Endothelial cell of umbilical vein (primary cell): ENCODE results near the gene NMU. TPM values are rescaled to one million over a fixed set of nuclear protein-coding genes. Genes with fewer than 3 reads are reported as not detected.
"Not testable (repeated sequence)": the region's sequence is repeated elsewhere in the genome, so short reads cannot be mapped to it uniquely, and the experiment has no call there.

Experiments
- BruUV-seq: library from RNA; stranded (reverse); fragments of 400-500 nt; replicated peaks from 2 replicates; lab custom pipeline; 2021; lab: Mats Ljungman, UMichigan
- CTCF ChIA-PET: fragments of 300-600, 350-600 bp; sonication (Branson Sonifier 250); formaldehyde crosslinking; loops from one replicate; lab custom pipeline; 2021; ENCODE audit warnings: antibody characterized with exemption, inconsistent platforms; lab: Charles Lee
- POLR2A ChIA-PET: fragments of 300-600, 350-600 bp; sonication (Branson Sonifier 250); formaldehyde crosslinking; loops from one replicate; lab custom pipeline; 2021; ENCODE audit warnings: antibody characterized with exemption, inconsistent platforms; lab: Charles Lee
- DNase-seq: peaks from one replicate; pipeline ENCODE4 v3.0.0-alpha.2; 2011; ENCODE audit warnings: low read depth, low spot score
- FAIRE-seq: peaks from 2 replicates; lab custom pipeline; 2011; peaks lifted over from hg19 to GRCh38; lab: Jason Lieb, UNC
- H2AFZ ChIP-seq: 2 replicates; pipeline ENCODE4 v1.6.0; 2012; ENCODE audit warnings: low read depth, low read length, control low read depth, inconsistent platforms
- H3K27ac ChIP-seq: 2 replicates; pipeline ENCODE4 v1.5.1; 2011; ENCODE audit warnings: low read depth, mild to moderate bottlenecking, control low read depth, low read length, moderate library complexity; ENCODE audit not compliant: insufficient read depth
- H3K27me3 ChIP-seq, 2 experiments: 2 replicates each; pipeline versions ENCODE4 v1.6.0 to v1.6.1; 2011; ENCODE audit warnings: low read length in 2 of 2, mixed read lengths in 1 of 2; ENCODE audit not compliant: control insufficient read depth in 2 of 2, insufficient read depth in 2 of 2
- H3K36me3 ChIP-seq, 2 experiments: 2 replicates in 1 of 2; 3 replicates in 1 of 2; pipeline ENCODE4 v1.5.1; 2011; ENCODE audit warnings: low read length in 2 of 2, mild to moderate bottlenecking in 1 of 2, moderate library complexity in 1 of 2; ENCODE audit not compliant: control insufficient read depth in 2 of 2, insufficient read depth in 2 of 2; ENCODE audit errors: extremely low read depth in 1 of 2
- H3K4me1 ChIP-seq: 3 replicates; pipeline ENCODE4 v1.5.1; 2011; ENCODE audit warnings: mild to moderate bottlenecking, low read length; ENCODE audit not compliant: control insufficient read depth, insufficient read depth; ENCODE audit errors: extremely low read depth
- H3K4me2 ChIP-seq: 2 replicates; pipeline ENCODE4 v1.6.1; 2011; ENCODE audit warnings: low read length, control low read depth, mixed read lengths; ENCODE audit not compliant: insufficient read depth
- H3K4me3 ChIP-seq, 3 experiments: fragments of 200-600 bp in 1 of 3; sonication (generic), shearing (Covaris generic) in 1 of 3; replicated peaks in 1 of 3; 2 replicates each; pipeline ENCODE4 v1.5.1; 2011 to 2016; ENCODE audit warnings: control low read depth in 3 of 3, low read length in 3 of 3, mild to moderate bottlenecking in 2 of 3, inconsistent platforms in 1 of 3, low read depth in 1 of 3, moderate library complexity in 1 of 3; ENCODE audit not compliant: insufficient read depth in 1 of 3
- H3K79me2 ChIP-seq: 2 replicates; pipeline ENCODE4 v1.6.0; 2012; ENCODE audit warnings: low read length, inconsistent platforms; ENCODE audit not compliant: control insufficient read depth, insufficient read depth
- H3K9ac ChIP-seq: replicated peaks from 2 replicates; pipeline ENCODE3; 2011; ENCODE audit warnings: low read length, control low read depth; ENCODE audit not compliant: insufficient read depth; ENCODE audit errors: extremely low read depth
- H3K9me1 ChIP-seq: replicated peaks from 3 replicates; pipeline ENCODE4 v1.6.0; 2011; ENCODE audit warnings: mild to moderate bottlenecking, low read length; ENCODE audit not compliant: control insufficient read depth, insufficient read depth; ENCODE audit errors: extremely low read depth
- H3K9me3 ChIP-seq: replicated peaks from 2 replicates; pipeline ENCODE4 v1.5.1; 2012; ENCODE audit warnings: low read length, inconsistent platforms; ENCODE audit not compliant: control insufficient read depth, insufficient read depth
- H4K20me1 ChIP-seq: replicated peaks from 2 replicates; pipeline ENCODE3; 2011; ENCODE audit warnings: mild to moderate bottlenecking, low read length; ENCODE audit not compliant: control insufficient read depth, insufficient read depth; ENCODE audit errors: extremely low read depth
- EZH2 ChIP-seq: IDR thresholded peaks from 2 replicates; pipeline ENCODE4 v1.6.1; 2012; ENCODE audit warnings: borderline replicate concordance, low read depth, mild to moderate bottlenecking, moderate library complexity, low read length, inconsistent platforms; ENCODE audit not compliant: severe bottlenecking
- FOS ChIP-seq: IDR thresholded peaks from 2 replicates; pipeline ENCODE4 v1.6.1; 2011; ENCODE audit warnings: mild to moderate bottlenecking, low read length, moderate library complexity, borderline replicate concordance; ENCODE audit not compliant: insufficient read depth
- GATA2 ChIP-seq: IDR thresholded peaks from 2 replicates; pipeline ENCODE4 v1.7.0; 2011; ENCODE audit warnings: low read depth, mild to moderate bottlenecking, moderate library complexity, mixed read lengths, low read length; ENCODE audit not compliant: insufficient read length, insufficient read depth
- JUN ChIP-seq: IDR thresholded peaks from 2 replicates; pipeline ENCODE4 v1.6.1; 2011; ENCODE audit warnings: borderline replicate concordance, low read depth; ENCODE audit not compliant: insufficient read length, insufficient read depth
- MYC ChIP-seq: IDR thresholded peaks from one replicate; pipeline ENCODE4 v1.6.1; 2011; ENCODE audit warnings: mild to moderate bottlenecking, low read depth, low read length
- POLR2A ChIP-seq: IDR thresholded peaks from 2 replicates; pipeline ENCODE4 v1.6.1; 2012; ENCODE audit warnings: low read depth, mild to moderate bottlenecking, control low read depth, low read length
- POLR2AphosphoS5 ChIP-seq: IDR thresholded peaks from 2 replicates; pipeline ENCODE4 v1.6.1; 2012; ENCODE audit warnings: low read depth, mild to moderate bottlenecking, control low read depth, low read length, moderate library complexity; ENCODE audit not compliant: insufficient read depth
- dilution Hi-C: fragments of 300-500 bp; cut with MboI; formaldehyde crosslinking; loops from one replicate; pipeline ENCODE4 v1.15.0; 2019; ENCODE audit warnings: low sequenced_read_pairs; ENCODE audit not compliant: extremely low pct_ligation_motif_present
- intact Hi-C: fragments of 100-400 bp; cut with micrococcal nuclease; formaldehyde crosslinking; loops from one replicate; pipeline ENCODE4 v1.10.0; 2022
- polyA plus RNA-seq, 4 experiments: library from polyadenylated mRNA; depleted of rRNA in 3 of 4; stranded (reverse) in 3 of 4; unstranded in 1 of 4; fragments of >200 nt; gene quantifications; 2 replicates each; pipeline versions ENCODE4 v1.2.1 to v1.2.3, GENCODE V29; 2011 to 2012; ENCODE audit warnings: missing spikeins in 1 of 4
- total RNA-seq: library from RNA; stranded (reverse); gene quantifications from 2 replicates; pipeline ENCODE4 v1.2.3, GENCODE V29; 2021
- TF ChIP-seq, protein P1 (sequence below), 2 donors: IDR thresholded peaks; 1 replicate in 1 of 2; 2 replicates in 1 of 2; pipeline ENCODE4 v1.5.1; 2011; ENCODE audit warnings: low read length in 2 of 2, mild to moderate bottlenecking in 2 of 2, moderate library complexity in 2 of 2, control low read depth in 1 of 2, inconsistent platforms in 1 of 2, low read depth in 1 of 2; ENCODE audit not compliant: insufficient read depth in 1 of 2; ENCODE audit errors: extremely low read depth in 1 of 2
- TF ChIP-seq, protein P2 (sequence below): IDR thresholded peaks from 2 replicates; pipeline ENCODE4 v1.6.1; 2011; ENCODE audit not compliant: insufficient read depth, insufficient read length

The NMU gene
- total and polyA plus RNA-seq, 2 donors (not counting 3 experiments of a cell fraction or from before 2014, with no cell fraction given): 1.4 to 3.7 TPM

DNA sequence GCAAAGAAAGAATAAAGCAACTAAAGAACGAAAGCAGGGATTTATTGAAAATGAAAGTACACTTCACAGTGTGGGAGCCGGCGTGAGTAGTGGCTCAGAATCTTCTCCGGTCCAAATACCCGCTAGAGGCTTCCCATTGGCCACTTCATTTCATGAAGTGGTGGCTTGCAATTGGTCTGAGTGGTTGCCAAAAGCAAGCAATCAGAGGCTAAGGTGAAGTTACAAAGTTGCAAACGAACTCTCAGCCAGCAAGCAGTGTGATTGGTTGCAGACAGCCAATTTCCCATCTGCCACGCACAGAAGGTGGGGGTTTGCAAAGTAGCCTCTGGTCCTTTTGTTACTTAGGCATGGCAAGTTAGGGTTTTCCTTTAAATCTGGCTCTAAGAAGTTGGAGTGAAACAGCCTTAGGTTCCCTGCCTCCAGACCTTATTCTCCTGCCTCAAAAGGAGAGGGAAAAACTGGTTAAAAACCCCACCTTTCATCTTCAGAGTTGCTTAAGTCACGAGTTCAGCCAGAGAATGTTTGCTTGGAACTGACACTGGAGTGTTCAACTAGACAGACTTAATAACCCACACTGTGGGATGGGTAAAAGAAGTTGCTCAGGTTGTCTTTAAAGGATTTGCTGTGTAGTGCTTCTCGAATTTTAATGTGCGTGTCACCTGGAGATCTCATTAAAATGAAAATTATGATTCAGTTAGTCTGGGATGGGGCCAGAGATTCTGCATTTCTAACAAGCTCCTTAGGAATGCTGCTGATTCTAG, 82.5 kb downstream of the NMU start:
- H3K36me3 ChIP-seq: no peaks in the 10 kb centered on the region
- no peak overlapping the region for H3K4me2 ChIP-seq
- dilution Hi-C loops: no loop called here
- no peaks in the 10 kb centered on the region for H3K4me1 ChIP-seq
- no peak overlapping the region for H3K4me3 ChIP-seq
- no TSS peak for BruUV-seq
- FAIRE-seq: no peak
- ChIA-PET POLR2A (no interaction called here), CTCF (interaction anchor here (1.1 to 1.5 kb wide), 6 partner anchors 27 to 582 kb away, joined by 3 to 44 read pairs (median 6); partner anchors contain the start of gene SRD5A3)
- no peaks in the 10 kb centered on the region for H4K20me1 ChIP-seq
- H3K9me3 ChIP-seq: no peaks in the 10 kb centered on the region
- no peak for TF ChIP-seq GATA2
- TF ChIP-seq FOS: no peak
- no peak for TF ChIP-seq POLR2A
- TF ChIP-seq MYC: no peak
- TF ChIP-seq, protein P1, sequence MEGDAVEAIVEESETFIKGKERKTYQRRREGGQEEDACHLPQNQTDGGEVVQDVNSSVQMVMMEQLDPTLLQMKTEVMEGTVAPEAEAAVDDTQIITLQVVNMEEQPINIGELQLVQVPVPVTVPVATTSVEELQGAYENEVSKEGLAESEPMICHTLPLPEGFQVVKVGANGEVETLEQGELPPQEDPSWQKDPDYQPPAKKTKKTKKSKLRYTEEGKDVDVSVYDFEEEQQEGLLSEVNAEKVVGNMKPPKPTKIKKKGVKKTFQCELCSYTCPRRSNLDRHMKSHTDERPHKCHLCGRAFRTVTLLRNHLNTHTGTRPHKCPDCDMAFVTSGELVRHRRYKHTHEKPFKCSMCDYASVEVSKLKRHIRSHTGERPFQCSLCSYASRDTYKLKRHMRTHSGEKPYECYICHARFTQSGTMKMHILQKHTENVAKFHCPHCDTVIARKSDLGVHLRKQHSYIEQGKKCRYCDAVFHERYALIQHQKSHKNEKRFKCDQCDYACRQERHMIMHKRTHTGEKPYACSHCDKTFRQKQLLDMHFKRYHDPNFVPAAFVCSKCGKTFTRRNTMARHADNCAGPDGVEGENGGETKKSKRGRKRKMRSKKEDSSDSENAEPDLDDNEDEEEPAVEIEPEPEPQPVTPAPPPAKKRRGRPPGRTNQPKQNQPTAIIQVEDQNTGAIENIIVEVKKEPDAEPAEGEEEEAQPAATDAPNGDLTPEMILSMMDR (IDR thresholded peaks at IDR 0.05; ENCODE audit: extremely low read depth in 1 of 2, insufficient read depth in 1 of 2, low read depth in 1 of 2, low read length in 2 of 2): no peak
- TF ChIP-seq JUN: no peak
- no peak for TF ChIP-seq EZH2
- no peak for TF ChIP-seq POLR2AphosphoS5
- TF ChIP-seq, protein P2, sequence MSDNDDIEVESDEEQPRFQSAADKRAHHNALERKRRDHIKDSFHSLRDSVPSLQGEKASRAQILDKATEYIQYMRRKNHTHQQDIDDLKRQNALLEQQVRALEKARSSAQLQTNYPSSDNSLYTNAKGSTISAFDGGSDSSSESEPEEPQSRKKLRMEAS: no peak
- no peaks in the 10 kb centered on the region for H3K79me2 ChIP-seq
- intact Hi-C loops: loop anchor here (1.0 to 2.0 kb wide), 3 partner anchors 111 to 583 kb away; partner anchors contain the start of gene SRD5A3
- H3K9ac ChIP-seq: no peak overlapping the region
- H3K9me1 ChIP-seq: no peaks in the 10 kb centered on the region
- DNase-seq: no peak
- peaks cover 0 to 2% of the 10 kb centered on the region in 2 experiments for H3K27me3 ChIP-seq
- H3K27ac ChIP-seq: no peak overlapping the region
- no peak overlapping the region for H2AFZ ChIP-seq

DNA sequence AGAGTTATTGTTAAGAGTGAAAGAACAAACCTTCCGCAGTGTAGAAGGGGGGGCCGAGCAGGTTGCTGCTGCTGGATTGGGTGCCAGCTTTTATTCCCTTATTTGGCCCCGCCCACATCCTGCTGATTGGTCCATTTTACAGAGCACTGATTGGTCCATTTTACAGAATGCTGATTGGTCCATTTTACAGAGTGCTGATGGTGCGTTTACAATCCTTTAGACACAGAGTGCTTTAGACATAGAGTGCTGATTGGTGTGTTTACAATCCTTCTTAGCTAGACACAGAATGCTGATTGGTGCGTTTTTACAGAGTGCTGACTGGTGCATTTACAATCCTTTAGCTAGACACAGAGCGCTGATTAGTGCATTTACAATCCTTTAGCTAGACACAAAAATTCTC, 84.1 kb downstream of the NMU start:
- intact Hi-C loops, H4K20me1 ChIP-seq, H3K27me3 ChIP-seq, H3K9ac ChIP-seq, FAIRE-seq, BruUV-seq, H3K4me1 ChIP-seq, H2AFZ ChIP-seq, H3K79me2 ChIP-seq, H3K9me3 ChIP-seq, H3K36me3 ChIP-seq, H3K4me3 ChIP-seq, POLR2A ChIA-PET, DNase-seq, H3K27ac ChIP-seq, H3K4me2 ChIP-seq, dilution Hi-C loops, H3K9me1 ChIP-seq: not testable (repeated sequence)
- CTCF ChIA-PET: interaction anchor here (1.1 to 1.5 kb wide), 3 partner anchors 26 to 581 kb away, joined by 3 to 7 read pairs (median 3); partner anchors contain the start of gene SRD5A3
